GM18502 (cell line): ENCODE data around the gene ZNF71.

Experiments used
- ATAC-seq: cut with Tn5 transposase; IDR thresholded peaks from one replicate; pipeline ENCODE4 v1.9.1; 2021; ENCODE audit warnings: mild to moderate bottlenecking; ENCODE audit not compliant: unreplicated experiment, poor library complexity

ZNF71 gene

GRCh38 chr19:56594783-56595547 is at the start of gene ZNF71:
TSS of gene ZNF71 (plus strand) at chr19:56595302. CDS start at chr19:56601559, 6,257 bp downstream.
- peak; percentile 93 for ATAC-seq

GRCh38 chr19:56547535-56547934 is 47.6 kb upstream of the ZNF71 start:
- no peak for ATAC-seq

- no peak for ATAC-seq
These were observed 40.7 kb upstream of the ZNF71 start for GRCh38 chr19:56554272-56554869.

GRCh38 chr19:56562766-56563165 is 32.3 kb upstream of the ZNF71 start:
- no peak for ATAC-seq

- peak; percentile 38 for ATAC-seq
These were observed 28.2 kb upstream of the ZNF71 start for GRCh38 chr19:56566904-56567273.

GRCh38 chr19:56567274-56568120 is 27.6 kb upstream of the ZNF71 start, which contains the start of gene ZNF470:
TSS of gene ZNF470 (plus strand) at chr19:56567468. CDS start at chr19:56570312, 2,844 bp downstream.
- peak; percentile 98 for ATAC-seq

GRCh38 chr19:56572589-56572988 is 22.5 kb upstream of the ZNF71 start:
- no peak for ATAC-seq

- no peak for ATAC-seq
These were observed 21.2 kb upstream of the ZNF71 start for GRCh38 chr19:56573914-56574313.

GRCh38 chr19:56577719-56578602 is 17.1 kb upstream of the ZNF71 start:
- no peak for ATAC-seq

GRCh38 chr19:56594446-56594782 is 688 bp upstream of the ZNF71 start:
- no peak for ATAC-seq

GRCh38 chr19:56595548-56595899 is 422 bp downstream of the ZNF71 start:
- ATAC-seq = peak; percentile 32

- ATAC-seq = no peak
These were observed 1.6 kb downstream of the ZNF71 start for GRCh38 chr19:56596676-56597075.

- ATAC-seq = no peak
These were observed 2.6 kb downstream of the ZNF71 start for GRCh38 chr19:56597696-56598095.

- no peak for ATAC-seq
These were observed 6.3 kb downstream of the ZNF71 start for GRCh38 chr19:56601375-56601774.

- no peak for ATAC-seq
These were observed 8.7 kb downstream of the ZNF71 start for GRCh38 chr19:56603829-56604228.

GRCh38 chr19:56608274-56608964 is 13.3 kb downstream of the ZNF71 start:
- ATAC-seq = no peak

- no peak for ATAC-seq
These were observed 16.2 kb downstream of the ZNF71 start for GRCh38 chr19:56611288-56611687.

- ATAC-seq = no peak
These were observed 17.6 kb downstream of the ZNF71 start for GRCh38 chr19:56612737-56613136.

GRCh38 chr19:56613639-56614038 is 18.5 kb downstream of the ZNF71 start:
- ATAC-seq = no peak

- no peak for ATAC-seq
These were observed 22.4 kb downstream of the ZNF71 start for GRCh38 chr19:56617531-56617930.
